PC-9 (cell line): Measurements from ENCODE around the gene BMP4. TPM values are rescaled to one million over a fixed set of nuclear protein-coding genes. Genes with fewer than 3 reads are reported as not detected.

Experiments
- BruUV-seq: library from RNA; stranded (reverse); fragments of 400-500 nt; replicated peaks from 2 replicates; lab custom pipeline; 2021; lab: Mats Ljungman, UMichigan
- CTCF ChIA-PET: fragments of 300-600 bp; sonication (Branson Sonifier 250); formaldehyde crosslinking; loops from one replicate; lab custom pipeline; 2022; ENCODE audit warnings: antibody characterized with exemption; lab: Charles Lee
- POLR2A ChIA-PET: fragments of 300-600 bp; sonication (Branson Sonifier 250); formaldehyde crosslinking; loops from one replicate; lab custom pipeline; 2022; ENCODE audit warnings: antibody characterized with exemption; ENCODE audit not compliant: unreplicated experiment; lab: Charles Lee
- DNase-seq, 2 experiments: peaks; one replicate each; pipeline versions ENCODE4 v3.0.0 to v3.0.0-alpha.2; 2015 to 2022; ENCODE audit warnings: mixed read lengths in 1 of 2
- H2AFZ ChIP-seq: fragments of 200-600 bp; sonication (generic); 2 replicates; pipeline ENCODE4 v1.8.1; 2017; ENCODE audit warnings: antibody characterized with exemption
- H3F3A ChIP-seq: fragments of 200-600 bp; sonication (generic); 2 replicates; pipeline ENCODE4 v1.8.1; 2017; ENCODE audit warnings: antibody characterized with exemption, mild to moderate bottlenecking, low read depth; ENCODE audit not compliant: insufficient read depth
- H3K27ac ChIP-seq: fragments of 200-600 bp; sonication (generic); 2 replicates; pipeline ENCODE4 v1.6.1; 2016; ENCODE audit warnings: mixed run types
- H3K27me3 ChIP-seq: fragments of 200-600 bp; sonication (generic); 2 replicates; pipeline ENCODE4 v1.6.1; 2016; ENCODE audit warnings: low read depth, mixed run types; ENCODE audit not compliant: insufficient read depth
- H3K36me3 ChIP-seq: fragments of 200-600 bp; sonication (generic); 2 replicates; pipeline ENCODE4 v1.6.1; 2016; ENCODE audit warnings: low read depth, mixed run types
- H3K4me1 ChIP-seq: fragments of 200-600 bp; sonication (generic); replicated peaks from 2 replicates; pipeline ENCODE4 v1.6.1; 2016; ENCODE audit warnings: mixed run types; ENCODE audit not compliant: insufficient read depth
- H3K4me2 ChIP-seq: fragments of 200-600 bp; sonication (generic); 2 replicates; pipeline ENCODE4 v1.6.1; 2017; ENCODE audit warnings: mixed run types
- H3K4me3 ChIP-seq: fragments of 200-600 bp; sonication (generic); 2 replicates; pipeline ENCODE4 v1.6.1; 2016; ENCODE audit warnings: mixed run types
- H3K79me2 ChIP-seq: fragments of 200-600 bp; sonication (generic); 2 replicates; pipeline ENCODE4 v1.6.1; 2017; ENCODE audit warnings: low read depth, mixed run types
- H3K9me2 ChIP-seq: fragments of 200-600 bp; sonication (generic); 2 replicates; pipeline ENCODE4 v1.8.1; 2017; ENCODE audit warnings: mild to moderate bottlenecking; ENCODE audit not compliant: insufficient read depth
- H3K9me3 ChIP-seq: fragments of 200-600 bp; sonication (generic); 2 replicates; pipeline ENCODE4 v1.8.1; 2016; ENCODE audit warnings: low read depth; ENCODE audit not compliant: insufficient read depth
- H4K20me1 ChIP-seq: fragments of 200-600 bp; sonication (generic); 2 replicates; pipeline ENCODE4 v1.8.1; 2017; ENCODE audit not compliant: insufficient read depth
- CTCF ChIP-seq: fragments of 200-600 bp; sonication (generic); conservative IDR thresholded peaks from 2 replicates; pipeline ENCODE4 v1.6.1; 2017; ENCODE audit warnings: mixed run types, antibody characterized with exemption, mild to moderate bottlenecking, moderate library complexity
- EZH2 ChIP-seq: fragments of 200-600 bp; sonication (generic); IDR thresholded peaks from 2 replicates; pipeline ENCODE4 v1.8.0; 2017; ENCODE audit warnings: antibody characterized with exemption, low read depth
- intact Hi-C: fragments of 100-400 bp; cut with micrococcal nuclease; formaldehyde crosslinking; loops from one replicate; pipeline ENCODE4 v1.10.0; 2022; ENCODE audit not compliant: unreplicated experiment
- total RNA-seq: library from RNA; stranded (reverse); gene quantifications from 2 replicates; pipeline ENCODE4 v1.2.3, GENCODE V29; 2021

The BMP4 gene
- total RNA-seq, 1 experiment from 2014 or later: 63.5 TPM

- Histone ChIP-seq H3K9me3 (no peaks in the 10 kb centered on the region; the same call in 1 of the 2 replicates), H3K79me2 (no peaks in the 10 kb centered on the region), H3K27me3 (no peaks in the 10 kb centered on the region), H3K27ac (no peak overlapping the region), H3F3A (peaks cover 17% of the 10 kb centered on the region; the same call in 1 of the 2 replicates), H2AFZ (no peak overlapping the region), H3K4me2 (no peak overlapping the region), H3K4me1 (peaks cover 15% of the 10 kb centered on the region), H3K4me3 (no peak overlapping the region), H4K20me1 (no peaks in the 10 kb centered on the region), H3K36me3 (no peaks in the 10 kb centered on the region), H3K9me2 (no peaks in the 10 kb centered on the region)
- ChIA-PET POLR2A (no interaction called here), CTCF (no interaction called here)
- DNase-seq: peak in 1 of 2 experiments; percentile 42
- no TSS peak for BruUV-seq
- intact Hi-C loops: loop anchor here (10.0 kb wide), 1 partner anchor 212 kb away; no protein-coding TSS in a partner anchor
- TF ChIP-seq EZH2 (no peak), CTCF (no peak)
Measured at GRCh38 chr14:53927171-53927570, 29.5 kb downstream of the BMP4 start.

GRCh38 chr14:53925201-53925766 lies 31.3 kb downstream of the BMP4 start:
- no peaks in the 10 kb centered on the region for H3K36me3 ChIP-seq
- no peaks in the 10 kb centered on the region; the same call in 1 of the 2 replicates for H3K9me3 ChIP-seq
- intact Hi-C loops: loop anchor here (2.0 to 10.0 kb wide), 3 partner anchors 74 to 210 kb away; no protein-coding TSS in a partner anchor
- peaks cover 21% of the 10 kb centered on the region; the same call in 1 of the 2 replicates for H3F3A ChIP-seq
- ChIA-PET POLR2A (interaction anchor here (0.6 kb wide), 1 partner anchor 29 kb away, joined by 7 read pairs; no protein-coding TSS in a partner anchor), CTCF (no interaction called here)
- H3K4me1 ChIP-seq: peaks cover 29% of the 10 kb centered on the region
- peak in 1 of 2 experiments; percentile 44 for DNase-seq
- no peak for TF ChIP-seq EZH2
- no peak for TF ChIP-seq CTCF
- H4K20me1 ChIP-seq: no peaks in the 10 kb centered on the region
- no peaks in the 10 kb centered on the region for H3K27me3 ChIP-seq
- H3K9me2 ChIP-seq: no peaks in the 10 kb centered on the region
- H3K79me2 ChIP-seq: no peaks in the 10 kb centered on the region
- peak overlapping the region; percentile 54 for H3K4me2 ChIP-seq
- no peak overlapping the region for H3K4me3 ChIP-seq
- BruUV-seq: no TSS peak
- peak overlapping the region; percentile 52 for H3K27ac ChIP-seq
- H2AFZ ChIP-seq: no peak overlapping the region

- Histone ChIP-seq H3K27me3 (no peaks in the 10 kb centered on the region), H3K27ac (peak overlapping the region; percentile 52), H3K9me3 (no peaks in the 10 kb centered on the region; the same call in 1 of the 2 replicates), H3K36me3 (no peaks in the 10 kb centered on the region), H2AFZ (no peak overlapping the region), H3K4me1 (peaks cover 32% of the 10 kb centered on the region), H3K4me3 (no peak overlapping the region), H3F3A (peaks cover 21% of the 10 kb centered on the region; the same call in 1 of the 2 replicates), H3K9me2 (no peaks in the 10 kb centered on the region), H4K20me1 (no peaks in the 10 kb centered on the region), H3K4me2 (peak overlapping the region; percentile 54), H3K79me2 (no peaks in the 10 kb centered on the region)
- CTCF ChIA-PET: no interaction called here
- DNase-seq: peak in 1 of 2 experiments; percentile 94
- intact Hi-C loops: loop anchor here (2.0 to 10.0 kb wide), 3 partner anchors 74 to 210 kb away; no protein-coding TSS in a partner anchor
- no TSS peak for BruUV-seq
- POLR2A ChIA-PET: interaction anchor here (0.6 kb wide), 1 partner anchor 29 kb away, joined by 7 read pairs; no protein-coding TSS in a partner anchor
- no peak for TF ChIP-seq EZH2
Measured at GRCh38 chr14:53924753-53925152, 31.9 kb downstream of the BMP4 start.
